HG03432 (cell line): Measurements from ENCODE around the gene SUPT16H.
"Not testable (repeated sequence)": the region's sequence is repeated elsewhere in the genome, so short reads cannot be mapped to it uniquely, and the experiment has no call there.

ENCODE experiments used
- ATAC-seq: cut with Tn5 transposase; IDR thresholded peaks from one replicate; pipeline ENCODE4 v1.9.1; 2021; ENCODE audit warnings: mild to moderate bottlenecking, moderate library complexity; ENCODE audit not compliant: unreplicated experiment

The SUPT16H gene

GRCh38 chr14:21383848-21384493 is at the start of gene SUPT16H:
SUPT16H (minus strand) TSS chr14:21384019; CDS start chr14:21383927, 92 bp downstream.
- peak; percentile 92 for ATAC-seq

DNA sequence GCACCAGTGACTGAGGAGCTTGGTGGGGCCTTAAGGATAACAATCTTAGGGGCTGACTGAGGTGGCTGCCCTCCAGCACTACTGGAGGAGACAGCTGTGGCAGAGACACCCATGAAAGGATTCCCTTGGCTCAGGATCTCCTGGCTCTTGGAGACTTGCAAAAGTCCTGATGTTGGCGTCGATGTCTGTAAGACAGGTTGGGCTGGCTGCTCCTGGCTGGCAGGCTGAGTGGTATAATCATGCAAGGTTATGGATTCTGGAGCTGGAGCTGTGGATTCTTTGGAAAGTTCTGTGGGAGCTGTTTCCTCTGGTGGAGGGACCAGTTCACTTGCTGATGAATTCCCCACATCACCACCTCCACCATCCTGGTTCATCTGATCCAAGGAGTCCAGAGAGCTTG is 47.3 kb upstream of the SUPT16H start:
- no peak for ATAC-seq

DNA sequence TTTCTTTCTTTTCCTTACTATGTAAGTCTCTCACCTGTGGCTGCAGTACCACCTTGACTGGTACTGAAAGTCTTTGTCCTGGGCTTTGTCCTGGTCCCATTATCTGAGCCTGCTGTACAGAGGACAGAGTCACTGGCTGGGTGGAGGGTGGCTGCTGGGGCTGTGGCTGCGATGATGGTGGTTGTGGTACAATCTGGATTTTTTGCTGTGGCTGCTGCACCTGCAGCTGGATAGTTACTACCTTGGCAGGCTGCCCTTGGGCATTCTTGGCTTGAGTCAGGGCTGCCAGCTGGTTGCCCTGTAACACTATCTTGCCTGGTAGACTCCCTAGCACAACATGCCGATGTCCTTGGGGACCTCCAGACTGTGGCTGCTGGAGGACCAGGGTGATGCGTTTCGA is 45.1 kb upstream of the SUPT16H start:
- no peak for ATAC-seq

DNA sequence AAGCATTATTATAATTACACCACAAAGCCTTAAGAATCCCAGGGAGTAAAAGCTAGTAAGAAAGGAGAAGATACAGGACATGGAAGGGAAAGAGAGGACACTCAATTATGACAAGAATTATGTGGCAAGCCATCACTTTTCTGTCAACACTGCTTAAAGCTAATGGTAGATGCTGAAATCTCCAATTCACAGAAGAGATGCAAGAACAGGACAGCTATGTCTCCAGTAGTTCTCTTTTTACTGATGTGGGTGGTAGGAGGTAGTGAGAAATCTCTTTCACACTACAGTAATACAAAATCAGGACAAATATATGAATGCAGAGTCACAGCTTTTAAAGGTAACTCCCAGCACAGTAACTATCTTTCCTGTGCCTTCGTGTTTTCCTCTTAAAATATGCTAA is 42.9 kb upstream of the SUPT16H start:
- ATAC-seq = no peak

DNA sequence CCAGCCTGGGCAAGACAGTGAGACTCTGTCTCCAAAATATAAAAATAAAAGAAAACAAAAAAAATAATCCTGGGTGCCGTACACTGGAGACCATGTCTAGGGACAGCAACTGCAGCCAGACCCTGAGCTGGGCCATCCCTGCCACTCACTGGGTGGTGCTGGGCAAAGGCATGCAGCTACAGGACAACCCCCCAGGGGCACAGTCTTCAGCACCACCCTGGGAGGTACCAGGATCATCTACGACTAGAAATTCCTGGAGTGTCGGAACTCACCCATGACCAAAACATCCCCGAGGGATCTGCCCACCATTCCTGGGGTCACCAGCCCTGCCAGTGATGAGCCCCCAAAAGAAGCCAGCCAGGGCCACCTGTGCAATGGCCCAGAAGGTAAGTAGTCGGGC is 35.7 kb upstream of the SUPT16H start:
- ATAC-seq = no peak

GRCh38 chr14:21415329-21415728 is 31.5 kb upstream of the SUPT16H start:
- no peak for ATAC-seq

DNA sequence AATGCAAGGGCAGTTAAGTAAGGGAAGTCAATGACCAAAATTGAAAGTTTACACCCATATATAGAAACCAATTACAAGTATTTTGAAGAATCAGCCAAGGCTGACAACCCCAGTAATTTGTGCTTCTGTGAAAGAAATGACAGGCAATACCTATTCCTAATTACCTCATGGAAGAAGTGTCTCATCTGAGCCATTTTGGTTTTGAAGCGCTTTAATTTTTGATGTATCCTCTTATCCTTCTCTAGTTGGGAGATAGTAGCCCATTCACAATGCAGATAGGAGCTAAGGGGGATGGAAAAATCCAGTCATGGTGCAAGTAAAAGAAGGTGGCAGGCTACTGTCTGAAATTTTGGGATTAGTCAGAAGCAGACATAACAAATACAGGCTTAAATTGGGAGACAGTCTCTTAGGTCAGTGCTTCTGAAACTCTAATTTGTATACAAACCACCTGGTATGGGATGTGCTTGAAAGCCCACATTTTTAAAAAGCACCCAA is 30.4 kb upstream of the SUPT16H start:
- ATAC-seq = no peak

- no peak for ATAC-seq
Measured at GRCh38 chr14:21408147-21408546, 24.3 kb upstream of the SUPT16H start.

DNA sequence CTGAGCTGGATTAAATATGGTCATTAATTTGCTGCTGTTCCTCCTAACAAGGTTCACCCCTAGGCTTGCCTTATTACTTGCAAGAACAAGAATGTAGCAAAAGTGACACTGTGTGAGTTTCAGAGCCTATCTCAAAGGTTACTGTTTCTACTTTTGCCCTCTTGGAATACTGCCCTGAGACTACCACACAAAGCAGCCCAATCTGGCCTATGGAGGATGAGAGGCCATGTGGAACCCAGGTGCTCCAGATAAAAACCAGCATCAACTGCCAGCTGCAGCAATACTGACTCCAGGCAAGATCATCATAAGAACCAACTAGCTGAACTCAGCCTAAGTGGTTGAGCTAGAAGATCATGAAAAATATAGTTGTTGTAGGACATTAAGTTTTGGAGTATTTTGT is 22.4 kb upstream of the SUPT16H start:
- no peak for ATAC-seq

GRCh38 chr14:21405097-21405496 is 21.3 kb upstream of the SUPT16H start:
- no peak for ATAC-seq

- no peak for ATAC-seq
Measured at GRCh38 chr14:21399311-21399870, 15.6 kb upstream of the SUPT16H start.

DNA sequence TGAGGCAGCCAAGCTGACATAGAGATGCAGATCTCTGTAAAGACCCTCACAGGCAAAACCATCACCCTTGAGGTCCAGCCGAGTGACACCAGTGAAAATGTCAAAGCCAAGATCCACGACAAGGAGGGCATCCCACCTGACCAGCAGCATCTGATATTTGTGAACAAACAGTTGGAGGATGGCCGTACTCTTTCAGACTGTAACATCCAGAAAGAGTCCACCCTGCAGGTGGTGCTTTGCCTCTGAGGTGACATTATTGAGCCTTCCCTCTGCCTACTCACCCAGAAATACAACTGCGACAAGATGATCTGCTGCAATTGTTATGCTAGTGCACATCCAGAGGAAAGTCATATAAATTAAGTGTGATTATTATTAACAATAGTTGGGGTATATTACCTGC is 15.1 kb upstream of the SUPT16H start:
- no peak for ATAC-seq

DNA sequence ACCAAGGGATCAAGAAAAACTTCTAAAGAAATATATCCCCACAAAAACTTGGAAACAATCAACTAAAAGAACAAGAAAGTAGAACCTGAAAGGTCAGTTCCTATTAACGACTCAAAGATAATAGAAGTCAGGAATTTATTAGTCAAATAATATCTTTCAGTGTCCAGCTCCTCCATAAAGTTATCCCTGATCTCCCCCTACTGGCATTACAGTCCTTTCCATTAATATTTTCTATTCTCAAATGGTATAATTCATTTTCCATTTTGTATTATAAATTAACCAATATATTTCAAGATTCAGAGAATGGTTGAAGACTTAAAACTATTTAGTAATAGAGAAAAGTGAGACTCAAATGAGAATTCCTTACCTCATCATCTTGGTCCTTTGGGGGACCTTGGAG is 11.6 kb upstream of the SUPT16H start:
- ATAC-seq = no peak

GRCh38 chr14:21385188-21385904 is 1.5 kb upstream of the SUPT16H start:
- ATAC-seq = peak; percentile 32

DNA sequence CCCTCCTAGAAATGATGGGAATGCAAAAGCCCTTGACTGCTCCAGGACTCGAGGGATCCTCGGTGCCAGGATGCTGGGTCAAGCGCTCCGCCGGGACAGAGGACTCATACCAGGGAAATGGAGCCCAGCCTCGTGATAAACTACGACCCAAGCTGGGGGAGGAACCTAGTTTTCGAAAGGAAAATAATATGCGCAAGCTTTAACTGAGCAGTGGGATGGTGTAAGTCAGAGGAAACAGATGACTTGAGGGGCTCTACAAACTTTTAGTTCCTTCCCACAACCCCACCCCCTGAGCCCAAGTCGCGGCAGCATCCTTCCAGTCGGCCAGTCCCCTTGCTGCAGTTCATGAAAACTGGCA is 654 bp upstream of the SUPT16H start:
- peak; percentile 37 for ATAC-seq

- ATAC-seq = peak; percentile 34
Measured at GRCh38 chr14:21382886-21383847, 652 bp downstream of the SUPT16H start.

DNA sequence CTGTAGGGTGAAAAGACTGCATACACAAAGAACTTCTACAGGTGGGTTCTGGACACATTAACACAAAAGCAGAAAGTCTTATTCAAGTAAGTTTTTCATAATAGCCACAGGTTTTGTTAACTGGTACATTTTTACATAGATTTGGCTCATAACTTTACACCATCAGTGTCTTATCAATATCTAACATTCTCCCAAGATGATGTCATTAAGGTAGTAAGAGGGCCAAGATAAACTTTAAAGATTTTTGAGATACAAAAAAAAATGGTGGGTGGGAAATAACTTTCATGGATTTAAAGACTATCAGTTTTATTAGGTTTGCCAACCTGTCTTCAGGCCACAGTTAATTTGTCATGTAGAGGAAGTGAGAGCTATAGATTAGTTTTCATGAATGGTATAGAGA is 1.7 kb downstream of the SUPT16H start:
- ATAC-seq = no peak

GRCh38 chr14:21379338-21379737 is 4.5 kb downstream of the SUPT16H start:
- ATAC-seq = no peak

- no peak for ATAC-seq
Measured at GRCh38 chr14:21373980-21374379, 9.8 kb downstream of the SUPT16H start.

DNA sequence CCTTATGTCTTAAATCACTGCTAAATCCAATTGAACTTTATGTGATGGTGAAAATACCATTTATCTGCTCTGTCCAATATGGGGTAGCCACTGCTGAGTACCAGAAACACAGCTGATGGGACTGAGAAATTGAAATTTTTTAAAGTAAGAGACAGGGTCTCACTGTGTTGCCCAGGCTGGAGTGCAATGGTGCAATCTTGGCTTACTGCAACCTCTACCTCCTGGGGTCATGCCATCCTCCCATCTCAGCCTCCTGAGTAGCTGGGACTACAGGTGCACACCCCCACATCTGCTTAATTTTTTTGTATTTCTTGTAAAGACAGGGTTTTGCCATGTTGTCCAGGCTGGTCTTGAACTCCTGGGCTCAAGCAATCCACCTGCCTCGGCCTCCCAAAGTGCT is 11.0 kb downstream of the SUPT16H start:
- not testable (repeated sequence) for ATAC-seq
